Effector CD4-positive, alpha-beta T cell (primary cell): ENCODE data around the gene VEPH1.

ENCODE experiments used
- DNase-seq: peaks from one replicate; pipeline ENCODE4 v3.0.0-alpha.2; 2020

VEPH1 gene

GRCh38 chr3:157472648-157473047 is 30.6 kb downstream of the VEPH1 start:
- DNase-seq, result no peak

GRCh38 chr3:157471064-157471463 is 32.2 kb downstream of the VEPH1 start:
- no peak for DNase-seq

- no peak for DNase-seq
Observed at GRCh38 chr3:157469561-157470294, 33.5 kb downstream of the VEPH1 start.

GRCh38 chr3:157467200-157467599 is 36.0 kb downstream of the VEPH1 start:
- no peak for DNase-seq

GRCh38 chr3:157465741-157466140 is 37.5 kb downstream of the VEPH1 start:
- DNase-seq, result no peak

- no peak for DNase-seq
Observed at GRCh38 chr3:157464321-157464720, 38.9 kb downstream of the VEPH1 start.

- no peak for DNase-seq
Observed at GRCh38 chr3:157463816-157464215, 39.4 kb downstream of the VEPH1 start.

GRCh38 chr3:157460253-157460652 is 43.0 kb downstream of the VEPH1 start:
- no peak for DNase-seq

- DNase-seq, result no peak
Observed at GRCh38 chr3:157459706-157460105, 43.5 kb downstream of the VEPH1 start.

GRCh38 chr3:157453824-157454223 is 49.4 kb downstream of the VEPH1 start:
- no peak for DNase-seq

GRCh38 chr3:157452097-157452496 is 51.1 kb downstream of the VEPH1 start:
- DNase-seq, result no peak

GRCh38 chr3:157447026-157447694 is 56.1 kb downstream of the VEPH1 start:
- DNase-seq, result no peak

- DNase-seq, result no peak
Observed at GRCh38 chr3:157445857-157446256, 57.4 kb downstream of the VEPH1 start.

- no peak for DNase-seq
Observed at GRCh38 chr3:157444797-157445184, 58.4 kb downstream of the VEPH1 start.

- DNase-seq, result no peak
Observed at GRCh38 chr3:157443905-157444796, 59.1 kb downstream of the VEPH1 start.

GRCh38 chr3:157442729-157443128 is 60.5 kb downstream of the VEPH1 start:
- DNase-seq, result no peak

- DNase-seq, result no peak
Observed at GRCh38 chr3:157441102-157441624, 62.1 kb downstream of the VEPH1 start.

- no peak for DNase-seq
Observed at GRCh38 chr3:157438194-157438730, 65.0 kb downstream of the VEPH1 start.

- DNase-seq, result no peak
Observed at GRCh38 chr3:157436583-157437291, 66.5 kb downstream of the VEPH1 start, which contains the start of gene PTX3. Gene PTX3 (plus strand): TSS chr3:157436850. CDS start chr3:157436934, 84 bp downstream.

- no peak for DNase-seq
Observed at GRCh38 chr3:157429708-157430107, 73.5 kb downstream of the VEPH1 start.

GRCh38 chr3:157428853-157429252 is 74.4 kb downstream of the VEPH1 start:
- no peak for DNase-seq

- no peak for DNase-seq
Observed at GRCh38 chr3:157427901-157428300, 75.3 kb downstream of the VEPH1 start.
